Caco-2 (cell line): Measurements from ENCODE around the gene SEC14L1. TPM values are rescaled to one million over a fixed set of nuclear protein-coding genes. Genes with fewer than 3 reads are reported as not detected.

Experiments
- BruUV-seq: library from RNA; stranded (reverse); fragments of 400-500 nt; replicated peaks from 2 replicates; lab custom pipeline; 2021; lab: Mats Ljungman, UMichigan
- CTCF ChIA-PET: fragments of 300-600 bp; sonication (Branson Sonifier 250); formaldehyde crosslinking; loops from one replicate; lab custom pipeline; 2022; ENCODE audit warnings: antibody characterized with exemption; lab: Charles Lee
- POLR2A ChIA-PET: fragments of 300-600 bp; sonication (Branson Sonifier 250); formaldehyde crosslinking; loops from one replicate; lab custom pipeline; 2022; ENCODE audit warnings: antibody characterized with exemption; lab: Charles Lee
- DNase-seq, 2 experiments: peaks; one replicate each; pipeline versions ENCODE4 v3.0.0 to v3.0.0-alpha.2; 2020 to 2022
- H3K27me3 ChIP-seq: replicated peaks from 2 replicates; pipeline ENCODE4 v1.6.0; 2011; ENCODE audit warnings: low read length; ENCODE audit not compliant: control insufficient read depth, insufficient read depth
- H3K36me3 ChIP-seq: 2 replicates; pipeline ENCODE4 v1.5.1; 2011; ENCODE audit warnings: low read length; ENCODE audit not compliant: control insufficient read depth, insufficient read depth
- H3K4me1 ChIP-seq: fragments of 250-450 bp; sonication (Bioruptor Pico); 2 replicates; pipeline ENCODE4 v1.5.1; 2020; ENCODE audit warnings: mild to moderate bottlenecking
- H3K4me3 ChIP-seq: 2 replicates; pipeline ENCODE4 v1.5.1; 2011; ENCODE audit warnings: low read depth, mild to moderate bottlenecking, control low read depth, low read length
- H3K9me3 ChIP-seq: fragments of 250-450 bp; sonication (Bioruptor Pico); 2 replicates; pipeline ENCODE4 v1.5.1; 2020; ENCODE audit warnings: mild to moderate bottlenecking, moderate library complexity
- H3K27ac Mint-ChIP-seq: one replicate; pipeline ENCODE4 v1.8.0; 2022; ENCODE audit warnings: mixed read lengths; ENCODE audit not compliant: unreplicated experiment
- H3K27me3 Mint-ChIP-seq: one replicate; pipeline ENCODE4 v1.8.0; 2022; ENCODE audit warnings: mixed read lengths; ENCODE audit not compliant: insufficient read depth, unreplicated experiment
- H3K36me3 Mint-ChIP-seq: one replicate; pipeline ENCODE4 v1.8.0; 2022; ENCODE audit warnings: mild to moderate bottlenecking, mixed read lengths; ENCODE audit not compliant: insufficient read depth, unreplicated experiment
- H3K4me1 Mint-ChIP-seq: one replicate; pipeline ENCODE4 v1.8.0; 2022; ENCODE audit warnings: low read depth, mixed read lengths; ENCODE audit not compliant: unreplicated experiment
- H3K4me3 Mint-ChIP-seq: one replicate; pipeline ENCODE4 v1.8.0; 2022; ENCODE audit warnings: mild to moderate bottlenecking, moderate library complexity, mixed read lengths; ENCODE audit not compliant: unreplicated experiment
- H3K9me3 Mint-ChIP-seq: one replicate; pipeline ENCODE4 v1.8.0; 2022; ENCODE audit warnings: mixed read lengths; ENCODE audit not compliant: unreplicated experiment
- CTCF ChIP-seq, 2 experiments: fragments of 200-600 bp in 1 of 2; IDR thresholded peaks; 1 replicate in 1 of 2; 2 replicates in 1 of 2; pipeline versions ENCODE4 v1.5.1 to v1.8.0; 2011 to 2022; ENCODE audit warnings: antibody characterized with exemption in 1 of 2, control low read depth in 1 of 2, inconsistent platforms in 1 of 2, low read depth in 1 of 2, low read length in 1 of 2, mild to moderate bottlenecking in 1 of 2, moderate library complexity in 1 of 2; ENCODE audit not compliant: insufficient read depth in 1 of 2, severe bottlenecking in 1 of 2, unreplicated experiment in 1 of 2
- intact Hi-C: fragments of 100-400 bp; cut with micrococcal nuclease; formaldehyde crosslinking; loops from one replicate; pipeline ENCODE4 v1.10.0; 2022; ENCODE audit not compliant: unreplicated experiment
- total RNA-seq: library from RNA; stranded (reverse); gene quantifications from 2 replicates; pipeline ENCODE4 v1.2.3, GENCODE V29; 2022

SEC14L1 gene
- total RNA-seq, 1 experiment from 2014 or later: 92.0 TPM

- ChIA-PET POLR2A (no interaction called here), CTCF (interaction anchor here (0.5 to 0.7 kb wide), 2 partner anchors 66 to 176 kb away, joined by 3 to 4 read pairs; no protein-coding TSS in a partner anchor)
- H3K36me3 Mint-ChIP-seq: peaks cover 20% of the 10 kb centered on the region
- intact Hi-C loops: no loop called here
- H3K4me3 ChIP-seq: no peak overlapping the region
- no peak for TF ChIP-seq CTCF (IDR thresholded peaks at IDR 0.05; ENCODE audit: insufficient read depth in 1 of 2, low read depth in 1 of 2, low read length in 1 of 2, severe bottlenecking in 1 of 2, unreplicated experiment in 1 of 2)
- no peak overlapping the region for H3K4me3 Mint-ChIP-seq
- H3K4me1 Mint-ChIP-seq: no peaks in the 10 kb centered on the region
- H3K9me3 Mint-ChIP-seq: no peaks in the 10 kb centered on the region
- no peak for DNase-seq
- no TSS peak for BruUV-seq
- no peaks in the 10 kb centered on the region for H3K36me3 ChIP-seq
- no peaks in the 10 kb centered on the region for H3K9me3 ChIP-seq
- H3K27ac Mint-ChIP-seq: no peak overlapping the region
- H3K27me3 Mint-ChIP-seq: no peaks in the 10 kb centered on the region
- H3K27me3 ChIP-seq: no peaks in the 10 kb centered on the region
- H3K4me1 ChIP-seq: peaks cover 19% of the 10 kb centered on the region
These were observed 47.6 kb downstream of the SEC14L1 start for GRCh38 chr17:77188084-77189066.

GRCh38 chr17:77189148-77189547 lies 48.4 kb downstream of the SEC14L1 start:
- H3K9me3 Mint-ChIP-seq: no peaks in the 10 kb centered on the region
- intact Hi-C loops: no loop called here
- ChIA-PET CTCF (no interaction called here), POLR2A (no interaction called here)
- H3K36me3 ChIP-seq: no peaks in the 10 kb centered on the region; the same call in 1 of the 2 replicates
- no peak for TF ChIP-seq CTCF (IDR thresholded peaks at IDR 0.05; ENCODE audit: insufficient read depth in 1 of 2, low read depth in 1 of 2, low read length in 1 of 2, severe bottlenecking in 1 of 2, unreplicated experiment in 1 of 2)
- no peak overlapping the region for H3K4me3 Mint-ChIP-seq
- H3K27me3 ChIP-seq: no peaks in the 10 kb centered on the region
- no peak for DNase-seq
- H3K4me1 ChIP-seq: peaks cover 19% of the 10 kb centered on the region
- no peaks in the 10 kb centered on the region for H3K9me3 ChIP-seq
- H3K27ac Mint-ChIP-seq: no peak overlapping the region
- H3K36me3 Mint-ChIP-seq: peaks cover 28% of the 10 kb centered on the region
- no TSS peak for BruUV-seq
- H3K4me3 ChIP-seq: no peak overlapping the region
- H3K27me3 Mint-ChIP-seq: no peaks in the 10 kb centered on the region
- no peaks in the 10 kb centered on the region for H3K4me1 Mint-ChIP-seq

- H3K27me3 Mint-ChIP-seq: no peaks in the 10 kb centered on the region
- no peaks in the 10 kb centered on the region for H3K9me3 ChIP-seq
- DNase-seq: no peak
- ChIA-PET CTCF (interaction anchor here (0.6 kb wide), 1 partner anchor 94 kb away, joined by 3 read pairs; no protein-coding TSS in a partner anchor), POLR2A (no interaction called here)
- H3K4me3 ChIP-seq: no peak overlapping the region
- H3K4me1 Mint-ChIP-seq: no peaks in the 10 kb centered on the region
- TF ChIP-seq CTCF (IDR thresholded peaks at IDR 0.05; ENCODE audit: insufficient read depth in 1 of 2, low read depth in 1 of 2, low read length in 1 of 2, severe bottlenecking in 1 of 2, unreplicated experiment in 1 of 2): no peak
- peak overlapping the region; percentile 18 for H3K27ac Mint-ChIP-seq
- peaks cover 10% of the 10 kb centered on the region for H3K4me1 ChIP-seq
- no peaks in the 10 kb centered on the region; the same call in none of the 2 replicates for H3K36me3 ChIP-seq
- BruUV-seq: no TSS peak
- H3K4me3 Mint-ChIP-seq: no peak overlapping the region
- H3K36me3 Mint-ChIP-seq: peaks cover 40% of the 10 kb centered on the region
- no peaks in the 10 kb centered on the region for H3K27me3 ChIP-seq
- intact Hi-C loops: no loop called here
- no peaks in the 10 kb centered on the region for H3K9me3 Mint-ChIP-seq
These were observed 49.8 kb downstream of the SEC14L1 start for GRCh38 chr17:77190576-77190975.
